Germinal center (tissue), 1 donor: Measurements from ENCODE around the gene TMC2.
"Not testable (repeated sequence)": the region's sequence is repeated elsewhere in the genome, so short reads cannot be mapped to it uniquely, and the experiment has no call there.

Source experiments
- DNase-seq: peaks from one replicate; pipeline ENCODE4 v3.0.0; 2012; ENCODE audit warnings: mixed read lengths, low spot score

Gene TMC2

DNA sequence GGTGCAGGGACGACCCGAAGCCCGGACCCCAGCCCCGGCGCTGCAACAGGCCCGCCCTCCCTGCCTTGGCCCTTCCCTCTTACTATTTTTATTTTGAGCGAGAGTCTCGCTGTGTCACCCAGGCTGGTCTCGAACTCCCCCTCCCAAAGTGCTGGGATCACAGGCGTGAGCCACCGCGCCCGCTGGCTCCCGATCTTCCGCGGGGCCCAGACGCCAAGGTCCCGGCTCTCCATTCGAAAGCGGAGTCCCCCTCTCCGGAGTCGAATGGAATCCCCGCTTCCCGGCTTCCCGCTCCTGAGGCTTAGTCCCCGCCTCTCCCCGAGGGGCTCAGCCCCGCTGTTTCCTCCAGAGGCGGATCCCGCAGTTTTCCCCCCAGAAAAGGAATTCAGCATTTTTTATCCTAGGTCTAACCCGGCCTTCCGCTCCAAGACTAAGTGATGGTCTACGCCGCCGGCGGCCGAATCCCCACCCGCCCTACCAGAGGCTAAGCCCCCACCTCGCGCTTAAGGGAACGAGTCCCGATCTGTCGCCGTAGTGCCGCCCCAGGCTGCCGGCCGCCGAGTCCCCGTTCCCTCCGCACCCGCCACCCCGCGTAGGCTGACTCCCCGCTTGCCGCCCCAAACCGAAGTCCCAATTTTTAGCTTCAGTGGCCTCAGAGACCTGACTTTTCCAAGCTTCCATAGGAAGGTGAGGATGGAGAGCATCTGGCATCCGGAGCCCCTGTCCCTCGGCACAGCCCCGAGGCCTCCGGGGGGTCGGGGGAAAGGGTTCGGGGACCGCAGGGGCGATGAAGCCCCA is 11.5 kb upstream of the TMC2 start:
- peak; percentile 54 for DNase-seq

- DNase-seq: not testable (repeated sequence)
Observed at GRCh38 chr20:2526218-2526583, 10.2 kb upstream of the TMC2 start.

GRCh38 chr20:2527762-2528161 is 8.6 kb upstream of the TMC2 start:
- no peak for DNase-seq

DNA sequence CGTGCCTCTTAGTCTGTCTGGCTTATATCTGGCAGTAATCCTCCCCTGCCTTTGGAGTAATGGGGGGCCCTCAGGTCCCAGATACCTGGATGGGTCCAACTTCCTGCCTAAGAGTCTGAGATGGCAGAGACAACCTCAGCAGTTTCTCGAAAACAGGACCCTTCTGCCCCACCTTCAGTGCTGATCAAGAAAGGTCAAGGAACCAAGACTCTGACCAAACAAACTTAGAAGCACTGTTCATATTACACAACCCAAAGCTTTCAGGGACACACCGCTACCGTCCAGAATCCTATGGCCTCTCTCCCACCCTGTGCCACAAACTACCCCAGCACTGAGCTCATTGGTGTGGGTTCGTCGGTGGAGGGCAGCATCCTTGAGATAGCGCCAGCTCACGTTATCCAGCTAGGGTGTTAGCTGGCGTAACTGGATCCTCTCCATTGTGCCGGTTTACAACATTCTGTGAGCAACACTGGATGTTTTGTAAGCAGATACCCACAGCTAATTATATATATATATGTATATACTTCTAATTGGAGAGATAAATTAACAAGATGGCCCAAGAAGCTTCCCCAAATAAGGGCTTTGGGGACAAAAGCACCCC is 7.6 kb upstream of the TMC2 start:
- no peak for DNase-seq

- DNase-seq: no peak
Observed at GRCh38 chr20:2533118-2533517, 3.3 kb upstream of the TMC2 start.

- no peak for DNase-seq
Observed at GRCh38 chr20:2535711-2536559, 438 bp upstream of the TMC2 start.

GRCh38 chr20:2537101-2537500 is 728 bp downstream of the TMC2 start:
- no peak for DNase-seq

GRCh38 chr20:2538356-2538755 is 2.0 kb downstream of the TMC2 start:
- no peak for DNase-seq

DNA sequence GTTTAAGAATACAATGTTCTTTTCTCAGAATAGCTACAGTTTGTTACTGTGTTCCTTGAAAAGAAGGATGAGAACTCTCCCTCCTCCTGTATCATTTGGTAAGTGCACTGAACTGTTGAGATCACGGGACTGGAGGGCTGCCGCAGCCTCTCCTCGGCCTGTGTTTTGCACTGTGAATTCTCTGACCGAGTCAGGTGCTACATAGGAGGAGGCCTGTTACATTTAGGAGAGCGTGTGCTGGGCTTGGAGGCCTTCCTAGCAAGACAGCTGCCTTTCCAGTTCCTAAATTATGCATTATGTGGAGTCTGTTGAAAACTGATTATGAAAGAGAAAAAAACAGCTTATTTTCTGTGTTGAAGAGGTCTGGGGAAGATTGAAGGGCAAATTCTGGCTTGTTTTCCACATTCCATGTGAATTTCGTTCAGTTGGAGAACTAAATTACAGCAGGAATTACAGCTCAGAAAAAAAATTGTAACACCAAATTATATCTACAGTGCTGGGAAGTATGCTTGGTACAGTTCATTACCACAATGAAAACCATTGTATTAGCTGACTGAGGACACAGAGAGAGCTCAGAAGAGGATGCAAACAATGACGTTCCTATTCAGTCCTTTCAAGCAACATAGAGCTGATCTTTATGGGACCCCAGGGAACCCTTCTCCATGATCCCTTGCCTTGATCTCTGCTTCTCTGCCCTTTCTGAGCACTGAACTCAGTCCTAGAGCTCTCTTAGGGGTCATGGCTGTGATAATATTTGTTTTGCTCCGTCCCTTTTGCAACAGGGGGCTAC is 2.8 kb downstream of the TMC2 start:
- DNase-seq: no peak

DNA sequence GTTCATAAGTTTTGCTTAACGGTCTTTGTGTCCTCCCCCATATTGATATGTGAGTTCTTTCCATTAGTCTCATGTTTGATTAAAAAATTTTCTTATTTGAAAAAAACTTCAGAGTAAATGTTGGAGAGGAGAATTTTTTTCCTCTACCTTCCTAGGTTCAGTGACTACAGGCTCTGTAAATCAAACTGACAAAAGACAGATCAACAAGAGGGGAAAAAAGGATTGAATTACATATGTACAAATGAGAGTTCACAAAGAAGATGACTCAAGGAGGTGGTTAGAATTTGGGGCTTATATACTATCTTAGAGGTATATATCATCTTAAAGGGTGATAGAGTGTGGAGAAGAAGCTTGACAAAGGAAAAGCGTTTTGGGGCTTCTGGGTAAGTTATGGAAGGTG is 5.6 kb downstream of the TMC2 start:
- no peak for DNase-seq

DNA sequence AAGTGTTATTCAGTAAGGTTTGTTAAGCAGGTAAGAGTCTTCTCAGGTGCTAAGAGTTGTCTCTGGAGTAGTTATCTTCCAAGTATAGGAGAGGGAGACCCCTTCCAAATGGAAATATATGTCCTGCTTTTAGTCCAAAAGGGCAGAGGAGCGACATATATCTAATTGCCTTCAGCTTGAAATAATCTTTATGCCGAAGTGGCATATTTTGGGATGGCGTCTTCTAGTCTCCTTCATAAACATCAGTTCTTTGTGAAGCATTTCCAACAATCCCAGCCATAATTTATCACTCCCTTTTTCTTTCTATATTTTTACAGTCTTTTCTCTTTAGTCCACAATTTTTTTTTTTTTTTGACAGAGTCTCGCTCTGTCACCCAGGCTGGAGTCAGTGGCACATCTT is 6.0 kb downstream of the TMC2 start:
- no peak for DNase-seq

GRCh38 chr20:2544211-2544610 is 7.8 kb downstream of the TMC2 start:
- DNase-seq: no peak

DNA sequence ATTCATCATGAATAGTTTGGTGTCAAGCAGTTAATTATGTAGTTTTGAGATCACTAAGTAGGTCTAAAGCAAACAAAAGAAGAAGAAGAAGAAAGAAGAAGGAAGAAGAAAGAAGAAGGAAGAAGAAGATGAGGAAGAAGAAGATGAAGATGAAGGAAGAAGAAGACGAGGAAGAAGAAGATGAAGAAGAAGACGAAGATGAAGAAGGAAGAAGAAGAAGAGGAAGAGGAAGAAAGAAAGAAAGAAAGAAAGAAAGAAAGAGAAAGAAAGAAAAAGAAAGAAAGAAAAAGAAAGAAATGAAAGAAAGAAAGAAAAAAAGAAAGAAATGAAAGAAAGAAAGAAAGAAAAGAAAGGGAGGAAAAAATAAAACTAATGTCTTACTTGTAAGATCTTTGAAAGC is 9.2 kb downstream of the TMC2 start:
- DNase-seq: no peak

DNA sequence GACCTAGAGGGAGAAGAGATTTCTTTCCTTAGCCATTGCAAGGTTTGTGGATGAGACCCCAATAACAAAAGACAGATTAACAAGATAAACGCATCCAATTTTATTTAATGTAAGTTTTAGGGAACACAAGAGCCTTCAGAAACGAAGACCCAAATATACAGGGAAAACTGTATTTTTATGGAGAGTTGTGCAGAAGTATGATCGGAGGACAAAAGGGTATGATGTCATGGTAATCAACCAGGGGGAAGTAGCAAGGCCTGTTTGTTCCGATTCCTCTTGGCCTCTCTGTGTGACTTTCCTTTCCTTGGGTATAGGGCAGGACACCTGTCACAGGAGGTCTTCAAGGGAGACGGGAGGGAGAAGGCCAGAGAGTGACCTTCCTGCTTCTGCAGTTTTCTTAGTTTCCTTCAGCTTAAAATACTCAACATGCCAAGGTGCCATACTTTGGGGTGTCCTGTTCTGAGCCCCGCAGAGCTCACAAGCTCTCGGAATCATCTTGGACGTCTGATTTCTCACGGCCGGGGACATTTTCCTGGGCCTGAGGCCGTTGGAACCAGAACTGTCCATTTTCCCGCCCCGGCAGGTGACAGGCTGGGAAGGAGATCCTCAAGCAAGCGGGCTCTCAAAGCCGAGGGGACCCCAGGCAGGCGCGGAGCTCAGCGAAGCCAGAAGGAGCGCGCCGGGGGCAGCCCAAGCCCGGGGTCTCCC is 21.7 kb downstream of the TMC2 start:
- no peak for DNase-seq

GRCh38 chr20:2558581-2559278 is 22.4 kb downstream of the TMC2 start:
- DNase-seq: no peak

GRCh38 chr20:2559279-2559626 is 22.9 kb downstream of the TMC2 start:
- DNase-seq: no peak

GRCh38 chr20:2559651-2560050 is 23.3 kb downstream of the TMC2 start:
- no peak for DNase-seq

- DNase-seq: no peak
Observed at GRCh38 chr20:2563116-2563515, 26.7 kb downstream of the TMC2 start.

- no peak for DNase-seq
Observed at GRCh38 chr20:2564406-2564805, 28.0 kb downstream of the TMC2 start.

DNA sequence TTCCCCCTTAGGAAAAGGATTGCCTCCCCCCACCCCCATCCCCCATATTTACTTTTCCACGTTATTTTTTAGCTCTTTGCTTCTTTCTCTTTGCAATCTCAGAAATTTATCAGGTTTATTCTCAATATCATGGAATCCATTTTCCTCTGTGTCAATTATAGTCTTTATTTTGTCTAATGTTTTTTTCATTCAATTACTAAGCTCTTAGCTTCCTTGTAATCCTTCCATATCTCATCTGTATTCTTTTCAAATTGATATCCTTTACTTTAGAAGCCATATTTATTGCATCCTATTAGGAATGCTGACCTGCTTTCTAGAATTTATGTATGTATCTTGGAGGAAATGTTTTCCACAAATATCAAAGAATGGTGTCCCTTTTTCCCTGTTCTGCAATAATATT is 39.3 kb downstream of the TMC2 start:
- DNase-seq: no peak

- no peak for DNase-seq
Observed at GRCh38 chr20:2576317-2576727, 39.9 kb downstream of the TMC2 start.
